Vagina (tissue), 2 donors: ENCODE results near the gene CFAP119.

Experiments
- CTCF ChIP-seq, 3 experiments: fragments of 450-650 bp in 2 of 3; fragments of 200-600 bp in 1 of 3; sonication (generic) in 1 of 3; IDR thresholded peaks; one replicate each; pipeline ENCODE4 v1.5.1; 2017 to 2019; ENCODE audit warnings: antibody characterized with exemption in 3 of 3, mild to moderate bottlenecking in 2 of 3, moderate library complexity in 2 of 3
- POLR2A ChIP-seq, 2 donors: fragments of 450-650 bp; IDR thresholded peaks; one replicate each; pipeline ENCODE4 v1.6.1; 2017; ENCODE audit warnings: antibody characterized with exemption in 2 of 2, mild to moderate bottlenecking in 2 of 2, moderate library complexity in 2 of 2

GRCh38 chr16:30794634-30795033 lies 32.8 kb upstream of the CFAP119 start:
- no peak for TF ChIP-seq CTCF (IDR thresholded peaks at IDR 0.05)
- TF ChIP-seq POLR2A (IDR thresholded peaks at IDR 0.05), result no peak
